Progenitor cell of endocrine pancreas (in vitro differentiated cells): ENCODE results near the gene HMGB1. TPM values are rescaled to one million over a fixed set of nuclear protein-coding genes. Genes with fewer than 3 reads are reported as not detected.
A peak's percentile ranks its signal among the peaks of the same experiment; 100 is the strongest.

Source experiments
- DNase-seq: peaks from one replicate; pipeline ENCODE4 v3.0.0; 2021; ENCODE audit warnings: low spot score; ENCODE audit not compliant: unreplicated experiment
- H3K27ac Mint-ChIP-seq: 2 replicates; pipeline ENCODE4 v1.8.0; 2021; ENCODE audit warnings: mild to moderate bottlenecking, moderate library complexity, mixed read lengths
- H3K27me3 Mint-ChIP-seq: 2 replicates; pipeline ENCODE4 v1.8.0; 2021; ENCODE audit warnings: mixed read lengths
- H3K36me3 Mint-ChIP-seq: 2 replicates; pipeline ENCODE4 v1.8.0; 2022; ENCODE audit warnings: mixed read lengths; ENCODE audit not compliant: insufficient read depth
- H3K4me1 Mint-ChIP-seq: 2 replicates; pipeline ENCODE4 v1.8.0; 2021; ENCODE audit warnings: low read depth, mixed read lengths
- H3K4me3 Mint-ChIP-seq: 2 replicates; pipeline ENCODE4 v1.8.0; 2021; ENCODE audit warnings: low read depth, mild to moderate bottlenecking, moderate library complexity, mixed read lengths
- H3K9me3 Mint-ChIP-seq: 2 replicates; pipeline ENCODE4 v1.8.0; 2021; ENCODE audit warnings: low read depth, mixed read lengths
- total RNA-seq: library from RNA; stranded (reverse); gene quantifications from 2 replicates; pipeline ENCODE4 v1.2.1, GENCODE V29; 2021
- TF ChIP-seq, protein P1 (sequence below): fragments of 200-600 bp; sonication (generic); IDR thresholded peaks from one replicate; pipeline ENCODE4 v1.5.0; 2021; ENCODE audit warnings: antibody characterized with exemption, mild to moderate bottlenecking; ENCODE audit not compliant: unreplicated experiment

Gene HMGB1
- total RNA-seq, 1 donor from 2014 or later, result 441 TPM

GRCh38 chr13:30423891-30424290 is 41.8 kb downstream of the HMGB1 start:
- no peak overlapping the region for H3K27ac Mint-ChIP-seq
- H3K27me3 Mint-ChIP-seq, result peaks cover 62% of the 10 kb centered on the region
- no peak overlapping the region for H3K4me3 Mint-ChIP-seq
- no peaks in the 10 kb centered on the region for H3K36me3 Mint-ChIP-seq
- H3K9me3 Mint-ChIP-seq, result peaks cover 4% of the 10 kb centered on the region
- peaks cover 8% of the 10 kb centered on the region for H3K4me1 Mint-ChIP-seq
- TF ChIP-seq, protein P1, sequence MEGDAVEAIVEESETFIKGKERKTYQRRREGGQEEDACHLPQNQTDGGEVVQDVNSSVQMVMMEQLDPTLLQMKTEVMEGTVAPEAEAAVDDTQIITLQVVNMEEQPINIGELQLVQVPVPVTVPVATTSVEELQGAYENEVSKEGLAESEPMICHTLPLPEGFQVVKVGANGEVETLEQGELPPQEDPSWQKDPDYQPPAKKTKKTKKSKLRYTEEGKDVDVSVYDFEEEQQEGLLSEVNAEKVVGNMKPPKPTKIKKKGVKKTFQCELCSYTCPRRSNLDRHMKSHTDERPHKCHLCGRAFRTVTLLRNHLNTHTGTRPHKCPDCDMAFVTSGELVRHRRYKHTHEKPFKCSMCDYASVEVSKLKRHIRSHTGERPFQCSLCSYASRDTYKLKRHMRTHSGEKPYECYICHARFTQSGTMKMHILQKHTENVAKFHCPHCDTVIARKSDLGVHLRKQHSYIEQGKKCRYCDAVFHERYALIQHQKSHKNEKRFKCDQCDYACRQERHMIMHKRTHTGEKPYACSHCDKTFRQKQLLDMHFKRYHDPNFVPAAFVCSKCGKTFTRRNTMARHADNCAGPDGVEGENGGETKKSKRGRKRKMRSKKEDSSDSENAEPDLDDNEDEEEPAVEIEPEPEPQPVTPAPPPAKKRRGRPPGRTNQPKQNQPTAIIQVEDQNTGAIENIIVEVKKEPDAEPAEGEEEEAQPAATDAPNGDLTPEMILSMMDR, result no peak
- DNase-seq, result no peak

GRCh38 chr13:30422054-30422839 is 43.5 kb downstream of the HMGB1 start, which contains the start of gene UBE2L5:
Gene UBE2L5 (plus strand): TSS chr13:30422493. CDS start chr13:30427991, 5,498 bp downstream.
- Mint-ChIP-seq H3K9me3 (no peaks in the 10 kb centered on the region), H3K4me1 (peaks cover 11% of the 10 kb centered on the region), H3K27me3 (peaks cover 73% of the 10 kb centered on the region), H3K27ac (no peak within 1 kb of the TSS), H3K4me3 (peak within 1 kb of the TSS; percentile 76), H3K36me3 (no peaks in the 10 kb centered on the region)
- peak; percentile 59 for DNase-seq
- TF ChIP-seq, protein P1, result no peak

DNA sequence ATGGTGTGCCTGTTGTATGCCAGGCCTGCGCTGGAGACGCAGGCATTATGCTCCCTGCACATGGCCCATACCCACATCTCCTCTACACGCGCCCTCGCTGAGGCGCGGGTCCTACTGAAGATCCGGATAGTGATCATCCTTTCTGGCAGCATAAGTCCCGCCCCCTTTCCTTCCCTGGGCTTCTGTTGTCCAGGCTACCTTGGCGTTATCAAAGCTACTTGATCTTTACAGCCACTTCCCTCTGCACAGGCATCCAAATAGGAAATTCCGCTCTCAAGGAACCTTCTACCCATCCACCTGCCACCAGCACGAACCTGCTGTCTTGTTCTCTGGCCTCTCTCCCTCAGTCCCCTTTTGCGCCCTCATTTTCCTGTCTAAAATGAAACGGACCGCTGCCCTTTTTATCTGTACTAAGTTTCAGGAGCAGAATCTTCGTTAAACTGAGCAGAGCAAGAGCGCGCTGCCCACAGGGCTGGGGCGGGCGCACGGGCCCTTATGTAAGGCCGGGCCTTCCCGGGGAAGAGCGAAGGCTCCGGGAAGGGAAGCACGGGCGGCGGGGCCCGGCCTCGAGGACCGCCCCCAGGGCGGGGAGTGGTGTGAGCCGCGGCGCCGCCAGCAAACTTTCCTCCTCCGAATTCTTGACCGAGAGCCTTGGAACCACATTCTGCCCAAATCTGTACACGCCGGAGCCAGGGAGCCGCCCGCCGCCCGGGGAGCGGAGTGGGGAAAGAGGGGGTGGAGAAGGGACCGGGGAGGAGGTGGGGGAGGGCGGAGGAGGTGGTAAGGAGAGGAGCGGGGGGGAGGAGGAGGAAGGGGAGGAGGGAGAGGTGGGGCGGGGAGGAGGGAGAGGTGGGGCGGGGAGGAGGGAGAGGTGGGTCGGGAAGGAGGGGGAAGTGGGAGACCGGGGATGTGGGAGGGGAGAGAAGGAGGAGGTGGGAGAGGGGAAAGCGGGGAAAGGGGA is 44.4 kb downstream of the HMGB1 start:
- no peaks in the 10 kb centered on the region for H3K9me3 Mint-ChIP-seq
- no peaks in the 10 kb centered on the region for H3K36me3 Mint-ChIP-seq
- TF ChIP-seq, protein P1, result no peak
- peaks cover 11% of the 10 kb centered on the region for H3K4me1 Mint-ChIP-seq
- peaks cover 70% of the 10 kb centered on the region for H3K27me3 Mint-ChIP-seq
- DNase-seq, result peak; percentile 28
- H3K4me3 Mint-ChIP-seq, result peak overlapping the region; percentile 66
- no peak overlapping the region for H3K27ac Mint-ChIP-seq

- Mint-ChIP-seq H3K36me3 (no peaks in the 10 kb centered on the region), H3K27me3 (peaks cover 53% of the 10 kb centered on the region), H3K4me3 (no peak overlapping the region), H3K9me3 (no peaks in the 10 kb centered on the region), H3K27ac (no peak overlapping the region), H3K4me1 (peaks cover 11% of the 10 kb centered on the region)
- no peak for DNase-seq
- TF ChIP-seq, protein P1, result no peak
Measured at GRCh38 chr13:30418717-30419459, 46.8 kb downstream of the HMGB1 start.
